NK-92 (cell line): ENCODE results near the gene KLHL29.

Experiments
- DNase-seq: peaks from one replicate; lab custom pipeline; 2025; ENCODE audit not compliant: unreplicated experiment; lab: John Stamatoyannopoulos, UW

The KLHL29 gene

GRCh38 chr2:23488584-23488983, 103.6 kb downstream of the KLHL29 start:
- no peak for DNase-seq

GRCh38 chr2:23489471-23490322, 104.7 kb downstream of the KLHL29 start:
- no peak for DNase-seq

- no peak for DNase-seq
Measured at GRCh38 chr2:23491591-23492336, 106.8 kb downstream of the KLHL29 start.

GRCh38 chr2:23492337-23492675, 107.3 kb downstream of the KLHL29 start:
- no peak for DNase-seq

GRCh38 chr2:23492921-23493320, 107.9 kb downstream of the KLHL29 start:
- DNase-seq = no peak

- no peak for DNase-seq
Measured at GRCh38 chr2:23493846-23494245, 108.9 kb downstream of the KLHL29 start.

GRCh38 chr2:23494286-23494685, 109.3 kb downstream of the KLHL29 start:
- DNase-seq = no peak

GRCh38 chr2:23495661-23496114, 110.7 kb downstream of the KLHL29 start:
- no peak for DNase-seq

- DNase-seq = no peak
Measured at GRCh38 chr2:23496456-23496855, 111.5 kb downstream of the KLHL29 start.

- no peak for DNase-seq
Measured at GRCh38 chr2:23497063-23497462, 112.1 kb downstream of the KLHL29 start.

GRCh38 chr2:23497536-23497935, 112.6 kb downstream of the KLHL29 start:
- DNase-seq = no peak

GRCh38 chr2:23498943-23499342, 114.0 kb downstream of the KLHL29 start:
- no peak for DNase-seq

GRCh38 chr2:23499439-23499838, 114.5 kb downstream of the KLHL29 start:
- DNase-seq = no peak

GRCh38 chr2:23500836-23501235, 115.9 kb downstream of the KLHL29 start:
- DNase-seq = no peak

GRCh38 chr2:23502096-23502495, 117.1 kb downstream of the KLHL29 start:
- DNase-seq = no peak

- no peak for DNase-seq
Measured at GRCh38 chr2:23503097-23503496, 118.1 kb downstream of the KLHL29 start.

- no peak for DNase-seq
Measured at GRCh38 chr2:23503682-23504081, 118.7 kb downstream of the KLHL29 start.

GRCh38 chr2:23504591-23504990, 119.6 kb downstream of the KLHL29 start:
- no peak for DNase-seq

GRCh38 chr2:23505218-23505983, 120.4 kb downstream of the KLHL29 start:
- no peak for DNase-seq

GRCh38 chr2:23505984-23506380, 121.0 kb downstream of the KLHL29 start:
- DNase-seq = no peak

- no peak for DNase-seq
Measured at GRCh38 chr2:23506531-23507266, 121.7 kb downstream of the KLHL29 start.
